ENCODE data around the gene ADAMTS8.

Gene ADAMTS8

DNA sequence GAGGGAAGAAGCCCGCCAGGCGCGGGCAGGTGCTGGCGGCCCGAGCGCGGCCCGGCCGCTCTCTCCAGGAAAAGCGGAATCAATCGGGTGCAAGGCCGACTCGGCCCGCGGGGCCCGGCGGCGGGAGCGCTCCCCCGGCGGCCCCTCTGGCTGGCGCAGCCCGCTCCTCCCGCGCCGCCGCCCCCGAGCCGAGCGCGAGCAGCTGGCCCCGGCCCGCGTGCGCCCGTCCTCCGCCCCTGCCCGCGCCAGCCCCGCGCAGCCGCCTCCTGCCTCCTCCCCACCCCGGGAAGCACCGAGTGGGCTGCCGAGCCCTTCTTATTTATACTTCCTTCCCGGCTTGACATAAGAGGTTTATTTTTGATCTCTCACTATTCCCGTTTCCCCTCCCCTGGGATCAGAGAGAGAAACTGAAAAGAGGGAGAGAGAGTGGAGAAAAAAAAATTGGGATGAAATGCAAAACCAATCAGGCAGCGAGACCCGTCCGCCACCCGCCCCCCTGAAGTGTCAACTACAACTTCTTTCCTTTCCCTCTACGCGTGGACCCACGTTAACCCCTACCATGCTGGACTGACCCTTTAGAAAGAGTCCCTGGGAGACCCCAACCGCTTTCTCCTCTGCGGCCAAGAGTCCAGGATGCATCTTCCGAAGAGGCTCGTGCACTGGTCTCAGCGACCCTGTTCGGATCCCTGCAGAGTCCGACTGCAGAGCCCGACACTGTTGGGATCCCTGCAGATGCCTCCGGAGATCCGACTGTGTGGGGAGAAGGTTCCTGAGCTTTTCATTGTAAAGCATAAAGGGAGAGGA is at the start of gene ADAMTS8:
ADAMTS8 (minus strand) TSS at position 294 of the 804 bp plus-strand sequence. CDS start 323 bp downstream, outside the sequence.
- no peak for DNase-seq (ENCODE audit: low read depth)

- DNase-seq (ENCODE audit: low read depth): peak; percentile 48
Measured at GRCh38 chr11:130477586-130478203, 49.3 kb upstream of the ADAMTS8 start.

- DNase-seq (ENCODE audit: low read depth): no peak
Measured at GRCh38 chr11:130476922-130477491, 48.6 kb upstream of the ADAMTS8 start.

GRCh38 chr11:130476200-130476921 is 48.0 kb upstream of the ADAMTS8 start:
- DNase-seq (ENCODE audit: low read depth): peak; percentile 81

- DNase-seq (ENCODE audit: low read depth): no peak
Measured at GRCh38 chr11:130475426-130476053, 47.1 kb upstream of the ADAMTS8 start.

DNA sequence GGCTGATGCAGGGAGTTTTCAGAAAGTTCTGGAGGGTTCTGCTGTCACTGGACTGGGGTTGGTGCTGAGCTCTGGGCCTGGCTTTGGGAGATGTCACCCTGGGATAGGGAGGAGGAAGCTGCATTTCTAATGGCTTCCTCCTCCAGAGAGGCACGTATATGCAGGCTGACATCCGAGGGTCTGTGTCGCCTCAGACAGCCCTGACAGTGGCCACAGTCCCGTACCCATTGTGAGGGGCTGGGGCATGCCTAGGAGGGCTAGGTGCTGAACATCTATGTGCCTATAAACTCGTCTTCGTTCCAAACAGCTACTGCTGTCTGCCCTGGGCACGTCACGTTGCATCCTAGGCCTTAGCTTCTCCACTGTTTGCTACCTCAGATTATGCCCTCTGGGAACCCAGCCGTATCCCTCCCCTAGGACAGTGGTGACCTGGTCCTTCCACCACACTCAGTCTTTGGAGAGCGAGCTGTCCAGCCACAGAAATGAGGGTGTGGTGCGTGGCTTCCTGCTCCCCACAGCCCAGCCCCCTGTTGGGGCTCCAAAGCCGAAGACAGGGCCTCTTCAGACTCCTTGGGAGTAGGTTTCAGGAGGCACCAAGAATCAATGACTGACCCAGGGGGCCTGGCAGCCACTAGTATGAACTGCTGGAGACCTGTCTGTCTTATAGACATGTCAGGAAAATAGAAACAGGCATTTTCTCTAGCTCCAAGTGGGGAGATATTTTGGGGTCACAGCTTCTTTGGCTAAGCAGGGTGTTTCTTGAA is 46.4 kb upstream of the ADAMTS8 start:
- DNase-seq (ENCODE audit: low read depth): no peak

GRCh38 chr11:130473795-130474377 is 45.5 kb upstream of the ADAMTS8 start:
- no peak for DNase-seq (ENCODE audit: low read depth)

DNA sequence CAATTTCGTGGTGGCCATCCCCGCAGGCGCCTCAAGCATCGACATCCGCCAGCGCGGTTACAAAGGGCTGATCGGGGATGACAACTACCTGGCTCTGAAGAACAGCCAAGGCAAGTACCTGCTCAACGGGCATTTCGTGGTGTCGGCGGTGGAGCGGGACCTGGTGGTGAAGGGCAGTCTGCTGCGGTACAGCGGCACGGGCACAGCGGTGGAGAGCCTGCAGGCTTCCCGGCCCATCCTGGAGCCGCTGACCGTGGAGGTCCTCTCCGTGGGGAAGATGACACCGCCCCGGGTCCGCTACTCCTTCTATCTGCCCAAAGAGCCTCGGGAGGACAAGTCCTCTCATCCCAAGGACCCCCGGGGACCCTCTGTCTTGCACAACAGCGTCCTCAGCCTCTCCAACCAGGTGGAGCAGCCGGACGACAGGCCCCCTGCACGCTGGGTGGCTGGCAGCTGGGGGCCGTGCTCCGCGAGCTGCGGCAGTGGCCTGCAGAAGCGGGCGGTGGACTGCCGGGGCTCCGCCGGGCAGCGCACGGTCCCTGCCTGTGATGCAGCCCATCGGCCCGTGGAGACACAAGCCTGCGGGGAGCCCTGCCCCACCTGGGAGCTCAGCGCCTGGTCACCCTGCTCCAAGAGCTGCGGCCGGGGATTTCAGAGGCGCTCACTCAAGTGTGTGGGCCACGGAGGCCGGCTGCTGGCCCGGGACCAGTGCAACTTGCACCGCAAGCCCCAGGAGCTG is 44.8 kb upstream of the ADAMTS8 start:
- DNase-seq (ENCODE audit: low read depth): no peak

GRCh38 chr11:130472434-130472961 is 44.1 kb upstream of the ADAMTS8 start:
- DNase-seq (ENCODE audit: low read depth): no peak

DNA sequence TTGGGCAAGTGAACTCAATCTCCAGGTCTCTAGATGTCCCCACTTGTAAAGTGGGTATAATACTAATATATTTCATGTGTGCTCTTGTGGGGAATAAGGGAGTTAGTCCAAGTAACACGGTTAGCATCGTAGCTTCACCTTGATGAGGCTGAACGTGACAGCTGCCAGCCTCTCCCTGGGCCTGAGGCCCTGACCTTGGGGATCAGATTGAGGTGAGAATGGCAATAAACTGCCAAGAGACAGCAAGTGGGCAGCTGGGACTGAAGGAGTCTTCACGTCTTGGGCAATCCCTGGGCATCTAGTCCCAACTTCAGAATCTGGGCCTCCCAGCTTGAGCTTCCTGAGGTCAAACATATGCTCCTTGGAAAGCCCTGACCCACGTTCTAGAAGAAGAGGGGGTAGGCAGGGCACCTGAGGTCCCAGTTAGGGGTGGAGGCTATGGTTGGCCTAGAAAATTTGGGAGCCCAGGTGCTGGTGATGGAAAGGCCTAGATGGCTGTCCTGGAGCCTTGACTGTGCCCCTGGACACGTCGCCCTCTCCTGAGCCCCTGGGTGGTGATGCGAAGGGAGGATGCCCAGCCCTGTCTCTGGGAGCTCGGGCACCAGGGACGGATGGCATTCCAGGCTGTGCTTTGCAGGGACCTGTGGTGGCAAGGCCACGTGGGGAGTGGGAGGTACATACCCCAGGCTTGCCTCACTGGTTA is 43.5 kb upstream of the ADAMTS8 start:
- no peak for DNase-seq (ENCODE audit: low read depth)

GRCh38 chr11:130470832-130471706 is 42.7 kb upstream of the ADAMTS8 start:
- DNase-seq (ENCODE audit: low read depth): no peak

- no peak for DNase-seq (ENCODE audit: low read depth)
Measured at GRCh38 chr11:130469181-130469580, 40.8 kb upstream of the ADAMTS8 start.

- DNase-seq (ENCODE audit: low read depth): no peak
Measured at GRCh38 chr11:130467116-130467900, 38.9 kb upstream of the ADAMTS8 start.

- DNase-seq (ENCODE audit: low read depth): peak; percentile 12
Measured at GRCh38 chr11:130465263-130465662, 36.9 kb upstream of the ADAMTS8 start.

GRCh38 chr11:130464291-130464812 is 35.9 kb upstream of the ADAMTS8 start:
- peak; percentile 86 for DNase-seq (ENCODE audit: low read depth)

DNA sequence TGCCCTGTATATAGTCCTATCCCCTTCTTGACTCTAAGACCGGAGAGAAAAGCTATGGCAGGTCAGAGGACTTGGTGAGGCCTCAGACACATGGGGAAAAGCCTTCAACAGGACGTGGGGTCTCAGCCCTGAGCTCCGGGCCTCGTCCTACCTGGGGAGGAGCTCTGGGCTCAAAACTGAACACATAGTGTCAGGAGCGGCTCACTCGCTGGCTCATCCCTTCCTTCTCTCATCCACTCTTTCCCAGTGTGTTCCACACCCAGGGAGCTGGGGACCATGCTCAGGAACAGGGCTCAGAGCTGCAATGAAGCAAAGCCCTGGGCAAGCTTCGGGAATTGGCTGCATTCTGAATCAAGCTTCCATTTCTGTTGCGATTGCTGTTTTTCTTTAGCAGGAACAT is 34.5 kb upstream of the ADAMTS8 start:
- DNase-seq (ENCODE audit: low read depth): no peak
